ENCODE measurements around the gene COL23A1. TPM values are rescaled to one million over a fixed set of nuclear protein-coding genes. Genes with fewer than 3 reads are reported as not detected.

The COL23A1 gene
- total RNA-seq, 2 donors from 2014 or later: not detected

Other genes starting within 250 kb of the COL23A1 start
- gene CLK4, start 36.7 kb upstream of the COL23A1 start, total RNA-seq: 10 to 100 TPM; 82.5 to 84.1 TPM
- gene ZNF354A, start 140.3 kb upstream of the COL23A1 start, total RNA-seq: 10 to 100 TPM; 10.0 to 11.8 TPM

All from T-helper 17 cell (primary cell).